ENCODE results near the gene CPLANE1. TPM values are rescaled to one million over a fixed set of nuclear protein-coding genes. Genes with fewer than 3 reads are reported as not detected.

CPLANE1 gene
- total RNA-seq, 4 donors from 2014 or later: 50.0 to 80.0 (median 61.1) TPM

GRCh38 chr5:37132646-37133045 is 116.5 kb downstream of the CPLANE1 start:
- H3K4me1 ChIP-seq: no peaks in the 10 kb centered on the region
- no peak for DNase-seq (ENCODE audit: low spot score in 2 of 2)
- TF ChIP-seq POLR2A (IDR thresholded peaks at IDR 0.05) (no peak), EP300 (IDR thresholded peaks at IDR 0.05) (no peak)
- TF ChIP-seq, protein P1, sequence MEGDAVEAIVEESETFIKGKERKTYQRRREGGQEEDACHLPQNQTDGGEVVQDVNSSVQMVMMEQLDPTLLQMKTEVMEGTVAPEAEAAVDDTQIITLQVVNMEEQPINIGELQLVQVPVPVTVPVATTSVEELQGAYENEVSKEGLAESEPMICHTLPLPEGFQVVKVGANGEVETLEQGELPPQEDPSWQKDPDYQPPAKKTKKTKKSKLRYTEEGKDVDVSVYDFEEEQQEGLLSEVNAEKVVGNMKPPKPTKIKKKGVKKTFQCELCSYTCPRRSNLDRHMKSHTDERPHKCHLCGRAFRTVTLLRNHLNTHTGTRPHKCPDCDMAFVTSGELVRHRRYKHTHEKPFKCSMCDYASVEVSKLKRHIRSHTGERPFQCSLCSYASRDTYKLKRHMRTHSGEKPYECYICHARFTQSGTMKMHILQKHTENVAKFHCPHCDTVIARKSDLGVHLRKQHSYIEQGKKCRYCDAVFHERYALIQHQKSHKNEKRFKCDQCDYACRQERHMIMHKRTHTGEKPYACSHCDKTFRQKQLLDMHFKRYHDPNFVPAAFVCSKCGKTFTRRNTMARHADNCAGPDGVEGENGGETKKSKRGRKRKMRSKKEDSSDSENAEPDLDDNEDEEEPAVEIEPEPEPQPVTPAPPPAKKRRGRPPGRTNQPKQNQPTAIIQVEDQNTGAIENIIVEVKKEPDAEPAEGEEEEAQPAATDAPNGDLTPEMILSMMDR (IDR thresholded peaks at IDR 0.05): no peak
- H3K9me3 ChIP-seq: peaks cover 0 to 17% (median 0%) of the 10 kb centered on the region in 4 donors
- H3K4me3 ChIP-seq: no peak overlapping the region
- no peak overlapping the region for H3K27ac ChIP-seq
- H3K27me3 ChIP-seq: no peaks in the 10 kb centered on the region
- whole genome bisulfite sequencing, 2 donors: 100% methylated on average over 1 of the region's 1 CpG
- H3K36me3 ChIP-seq: peaks cover 0 to 72% (median 5%) of the 10 kb centered on the region in 3 donors

DNA sequence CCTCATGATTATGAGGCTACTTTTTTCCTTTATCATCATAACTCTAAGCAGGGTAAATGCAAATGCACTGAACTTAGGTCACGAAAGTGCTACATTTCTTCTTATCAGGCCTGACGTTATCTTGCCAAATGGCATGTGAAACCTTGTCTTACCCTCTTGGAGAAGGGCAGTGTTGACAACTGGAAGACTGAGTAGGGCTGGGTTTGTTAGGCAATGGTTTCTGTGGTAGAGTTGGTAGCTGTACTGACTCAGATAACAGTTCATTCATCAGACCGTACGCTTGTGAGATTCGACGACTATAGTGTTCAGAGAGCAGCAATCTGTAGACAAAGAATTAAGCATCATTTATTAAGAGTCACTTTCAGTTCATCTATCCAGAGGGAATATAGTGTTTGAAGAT is 127.7 kb downstream of the CPLANE1 start:
- TF ChIP-seq POLR2A (IDR thresholded peaks at IDR 0.05): no peak
- TF ChIP-seq, protein P1 (IDR thresholded peaks at IDR 0.05): no peak
- no peak for TF ChIP-seq EP300 (IDR thresholded peaks at IDR 0.05)
- 88 to 91% methylated on average over 6 of the region's 6 CpGs for WGBS, 2 donors
- Histone ChIP-seq H3K27me3 (no peaks in the 10 kb centered on the region), H3K4me3 (no peak overlapping the region), H3K36me3 (peaks cover 0 to 83% (median 0%) of the 10 kb centered on the region in 3 donors), H3K27ac (no peak overlapping the region), H3K4me1 (no peaks in the 10 kb centered on the region), H3K9me3 (no peaks in the 10 kb centered on the region)
- DNase-seq (ENCODE audit: low spot score in 2 of 2): no peak

DNA sequence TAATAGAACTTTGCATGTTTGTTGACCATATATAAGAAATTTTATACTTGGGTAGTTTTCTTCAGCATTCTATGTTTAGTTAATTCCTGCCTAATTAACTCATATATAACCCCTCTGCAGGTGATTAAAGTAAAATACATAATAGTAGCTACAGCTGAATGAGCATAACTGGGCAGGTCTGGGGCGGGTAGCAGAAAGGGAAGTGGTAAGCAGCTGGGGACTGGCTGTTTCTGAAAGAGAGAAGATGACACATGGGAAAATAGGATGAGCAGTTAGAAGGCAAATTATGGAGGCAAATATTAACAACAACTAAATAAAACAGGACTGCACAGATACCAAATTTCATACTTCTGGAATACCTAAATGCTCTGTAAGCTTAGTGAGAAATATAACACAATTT is 128.1 kb downstream of the CPLANE1 start:
- no peaks in the 10 kb centered on the region for H3K9me3 ChIP-seq
- peaks cover 0 to 87% (median 0%) of the 10 kb centered on the region in 3 donors for H3K36me3 ChIP-seq
- H3K27ac ChIP-seq: no peak overlapping the region
- TF ChIP-seq EP300 (IDR thresholded peaks at IDR 0.05) (no peak), POLR2A (IDR thresholded peaks at IDR 0.05) (no peak)
- TF ChIP-seq, protein P1 (IDR thresholded peaks at IDR 0.05): no peak
- 84 to 93% methylated on average over 1 of the region's 1 CpG for WGBS, 2 donors
- no peak overlapping the region for H3K4me3 ChIP-seq
- DNase-seq (ENCODE audit: low spot score in 2 of 2): no peak
- no peaks in the 10 kb centered on the region for H3K27me3 ChIP-seq
- no peaks in the 10 kb centered on the region for H3K4me1 ChIP-seq

DNA sequence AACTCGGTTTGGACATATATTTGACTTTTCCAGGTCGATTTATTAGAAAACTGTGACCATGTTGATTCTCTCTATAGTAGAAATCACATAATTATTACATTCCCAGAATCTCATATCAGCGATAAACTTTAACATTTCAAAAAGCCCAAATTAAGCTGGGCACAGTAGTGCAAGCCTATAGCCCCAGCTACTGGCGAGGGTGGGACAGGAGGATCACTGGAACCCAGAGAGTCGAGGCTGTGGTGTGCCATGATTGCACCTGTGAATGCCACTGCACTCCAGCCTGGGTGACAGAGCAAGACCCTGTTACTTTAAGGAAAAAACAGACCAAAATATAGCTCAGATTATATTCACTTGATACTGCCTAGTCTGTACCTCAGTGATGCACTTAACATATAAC is 128.9 kb downstream of the CPLANE1 start:
- WGBS, 2 donors: 95 to 97% methylated on average over 5 of the region's 5 CpGs
- H3K4me1 ChIP-seq: no peaks in the 10 kb centered on the region
- H3K27ac ChIP-seq: no peak overlapping the region
- H3K4me3 ChIP-seq: no peak overlapping the region
- no peaks in the 10 kb centered on the region for H3K27me3 ChIP-seq
- no peak for DNase-seq (ENCODE audit: low spot score in 2 of 2)
- peaks cover 0 to 93% (median 0%) of the 10 kb centered on the region in 3 donors for H3K36me3 ChIP-seq
- no peaks in the 10 kb centered on the region for H3K9me3 ChIP-seq
- TF ChIP-seq EP300 (IDR thresholded peaks at IDR 0.05) (no peak), POLR2A (IDR thresholded peaks at IDR 0.05) (no peak)
- TF ChIP-seq, protein P1 (IDR thresholded peaks at IDR 0.05): no peak

- no peak for DNase-seq (ENCODE audit: low spot score in 2 of 2)
- no peaks in the 10 kb centered on the region for H3K27me3 ChIP-seq
- H3K36me3 ChIP-seq: peaks cover 0 to 100% (median 3%) of the 10 kb centered on the region in 3 donors
- WGBS, 2 donors: 87 to 91% methylated on average over 6 of the region's 6 CpGs
- no peaks in the 10 kb centered on the region for H3K9me3 ChIP-seq
- H3K4me3 ChIP-seq: no peak overlapping the region
- TF ChIP-seq POLR2A (IDR thresholded peaks at IDR 0.05): no peak
- TF ChIP-seq, protein P1 (IDR thresholded peaks at IDR 0.05): no peak
- TF ChIP-seq EP300 (IDR thresholded peaks at IDR 0.05): no peak
- H3K27ac ChIP-seq: no peak overlapping the region
- no peaks in the 10 kb centered on the region for H3K4me1 ChIP-seq
Measured at GRCh38 chr5:37116359-37116758, 132.8 kb downstream of the CPLANE1 start.

Measured in tibial nerve (tissue), 4 donors.